ENCODE data around the gene CLDN15.

The CLDN15 gene

DNA sequence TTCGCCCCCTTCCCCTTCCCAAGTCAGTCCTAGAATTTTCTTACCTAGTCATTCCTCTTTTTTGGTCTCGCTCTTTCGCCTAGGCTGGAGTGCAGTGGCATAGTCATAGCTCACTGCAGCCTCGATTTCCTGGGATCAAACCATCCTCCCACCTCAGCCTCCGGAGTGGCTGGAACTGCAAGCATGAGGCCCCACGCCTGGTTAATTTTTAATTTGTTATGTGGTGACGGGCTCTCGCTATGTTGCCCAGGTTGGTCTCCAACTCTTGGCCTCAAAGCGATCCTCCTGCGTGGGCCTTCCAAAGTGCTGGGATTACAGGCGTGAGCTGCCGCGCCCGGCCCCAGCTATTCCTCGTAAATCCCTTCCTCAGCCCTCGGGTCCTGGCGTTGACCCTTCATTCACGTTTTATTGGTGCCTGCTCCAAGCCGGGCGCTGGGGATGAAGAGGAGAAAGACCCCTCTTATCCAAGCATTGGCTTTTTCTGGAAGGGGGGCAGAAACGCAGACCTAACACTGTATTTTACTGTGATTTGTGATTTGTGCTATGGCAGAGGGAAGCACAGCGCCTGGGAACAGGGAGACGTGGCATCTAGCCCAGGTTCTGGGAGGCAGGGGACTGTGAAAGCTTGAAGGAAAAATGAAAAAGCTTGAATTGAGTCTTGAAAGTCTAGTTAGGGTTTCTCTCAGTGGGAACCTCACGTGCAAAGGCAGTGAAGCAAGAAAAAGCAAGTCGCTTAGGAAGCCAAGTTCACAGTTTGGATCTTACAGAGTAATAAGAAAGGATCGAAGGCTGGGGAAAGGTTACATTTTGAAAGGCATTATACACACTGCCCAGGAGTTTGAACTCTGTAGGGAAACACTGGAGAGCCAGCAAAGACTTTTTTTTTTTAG, 19.1 kb downstream of the CLDN15 start:
- no peak for DNase-seq (ENCODE audit: low read depth)
- TF ChIP-seq, protein P1, sequence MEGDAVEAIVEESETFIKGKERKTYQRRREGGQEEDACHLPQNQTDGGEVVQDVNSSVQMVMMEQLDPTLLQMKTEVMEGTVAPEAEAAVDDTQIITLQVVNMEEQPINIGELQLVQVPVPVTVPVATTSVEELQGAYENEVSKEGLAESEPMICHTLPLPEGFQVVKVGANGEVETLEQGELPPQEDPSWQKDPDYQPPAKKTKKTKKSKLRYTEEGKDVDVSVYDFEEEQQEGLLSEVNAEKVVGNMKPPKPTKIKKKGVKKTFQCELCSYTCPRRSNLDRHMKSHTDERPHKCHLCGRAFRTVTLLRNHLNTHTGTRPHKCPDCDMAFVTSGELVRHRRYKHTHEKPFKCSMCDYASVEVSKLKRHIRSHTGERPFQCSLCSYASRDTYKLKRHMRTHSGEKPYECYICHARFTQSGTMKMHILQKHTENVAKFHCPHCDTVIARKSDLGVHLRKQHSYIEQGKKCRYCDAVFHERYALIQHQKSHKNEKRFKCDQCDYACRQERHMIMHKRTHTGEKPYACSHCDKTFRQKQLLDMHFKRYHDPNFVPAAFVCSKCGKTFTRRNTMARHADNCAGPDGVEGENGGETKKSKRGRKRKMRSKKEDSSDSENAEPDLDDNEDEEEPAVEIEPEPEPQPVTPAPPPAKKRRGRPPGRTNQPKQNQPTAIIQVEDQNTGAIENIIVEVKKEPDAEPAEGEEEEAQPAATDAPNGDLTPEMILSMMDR (IDR thresholded peaks at IDR 0.05; ENCODE audit: low read length, missing control alignments) = no peak
- H3K4me3 ChIP-seq (replicated peaks; ENCODE audit: low read depth, low read length) = peak overlapping the region; percentile 91

GRCh38 chr7:101217388-101218235, 20.0 kb downstream of the CLDN15 start, which contains the start of the genes PLOD3 and ZNHIT1:
PLOD3 (minus strand) TSS chr7:101217581; CDS start chr7:101217274, 307 bp downstream.
ZNHIT1 (plus strand) TSS chr7:101218165; CDS start chr7:101218196, 31 bp downstream.
- DNase-seq (ENCODE audit: low read depth) = peak; percentile 99
- H3K4me3 ChIP-seq (replicated peaks; ENCODE audit: low read depth, low read length) = peak within 1 kb of the TSS; percentile 91
- TF ChIP-seq, protein P1 (IDR thresholded peaks at IDR 0.05; ENCODE audit: low read length, missing control alignments) = no peak

DNA sequence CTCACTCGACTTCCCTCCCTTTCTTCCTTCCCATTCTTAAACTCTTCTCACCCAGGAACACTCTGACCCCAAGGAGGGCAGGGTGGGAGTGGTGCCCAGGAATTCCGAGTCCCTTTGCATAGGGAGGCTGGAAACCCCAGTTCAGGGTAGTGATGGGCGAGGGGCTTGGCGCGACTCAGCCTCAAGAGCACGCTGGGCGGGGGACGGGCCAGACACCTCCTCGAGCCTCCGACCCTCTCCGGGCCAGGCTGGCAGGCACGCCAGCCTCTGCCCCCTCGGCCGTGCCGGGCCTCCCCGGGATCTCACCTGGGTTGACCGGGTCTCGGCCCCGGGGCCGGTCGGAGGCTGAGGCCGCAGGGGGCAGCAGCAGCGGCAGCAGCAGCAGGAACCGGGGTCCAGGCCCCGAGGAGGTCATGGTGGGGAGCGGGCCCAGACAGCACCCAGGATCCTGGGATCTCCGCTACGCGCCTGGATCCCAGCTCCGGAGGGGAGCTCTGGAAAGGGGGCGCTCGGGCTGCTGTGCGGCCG, 20.7 kb downstream of the CLDN15 start:
- TF ChIP-seq, protein P1 (IDR thresholded peaks at IDR 0.05; ENCODE audit: low read length, missing control alignments) = no peak
- DNase-seq (ENCODE audit: low read depth) = peak; percentile 34
- H3K4me3 ChIP-seq (replicated peaks; ENCODE audit: low read depth, low read length) = peak overlapping the region; percentile 91

DNA sequence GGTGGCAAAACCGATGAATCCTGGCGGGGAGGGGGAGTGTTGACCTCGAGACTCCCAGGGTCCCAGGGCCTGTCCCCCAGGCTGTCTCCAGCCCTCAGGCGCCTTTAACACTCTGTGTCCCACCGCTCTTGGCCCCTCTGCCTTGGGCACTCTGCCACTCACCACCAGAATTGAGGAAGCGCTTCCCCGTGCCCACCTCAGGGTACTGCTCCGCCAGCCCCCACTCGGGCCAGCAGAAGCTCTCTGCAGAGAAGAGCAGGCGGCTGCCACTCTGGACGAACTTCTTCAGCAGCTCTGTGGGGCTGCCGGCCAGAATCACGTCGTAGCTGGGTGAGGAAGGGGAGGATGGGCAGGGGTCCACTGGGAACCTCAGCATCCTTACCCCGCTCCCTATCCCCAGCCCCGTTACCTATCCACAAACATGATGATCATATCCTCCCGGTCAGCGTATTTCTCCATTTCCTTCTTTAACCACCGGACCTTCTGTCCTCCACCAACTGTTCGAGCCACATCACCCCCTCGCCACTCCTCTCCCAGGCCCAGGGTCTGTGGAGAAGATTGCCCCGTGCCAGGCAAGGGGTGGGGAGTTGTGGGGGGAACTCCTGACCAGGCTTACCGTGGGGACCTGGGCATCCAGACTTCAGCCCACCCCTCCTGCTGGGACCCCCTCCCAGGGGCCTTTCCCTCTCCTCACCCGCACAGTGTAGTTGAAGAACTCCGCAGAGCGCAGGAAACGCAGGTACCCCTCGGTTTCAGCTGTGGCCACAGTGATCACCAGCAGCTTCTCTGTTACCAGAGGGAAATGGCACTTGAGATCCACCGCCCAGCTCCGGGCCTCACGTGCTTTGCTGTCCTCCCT, 21.4 kb downstream of the CLDN15 start:
- DNase-seq (ENCODE audit: low read depth) = no peak
- H3K4me3 ChIP-seq (replicated peaks; ENCODE audit: low read depth, low read length) = peak overlapping the region; percentile 91
- TF ChIP-seq, protein P1 (IDR thresholded peaks at IDR 0.05; ENCODE audit: low read length, missing control alignments) = no peak

- no peak for DNase-seq (ENCODE audit: low read depth)
- H3K4me3 ChIP-seq (replicated peaks; ENCODE audit: low read depth, low read length) = no peak overlapping the region
- TF ChIP-seq, protein P1 (IDR thresholded peaks at IDR 0.05; ENCODE audit: low read length, missing control alignments) = no peak
Observed at GRCh38 chr7:101212014-101212413, 25.6 kb downstream of the CLDN15 start.

- TF ChIP-seq, protein P1 (IDR thresholded peaks at IDR 0.05; ENCODE audit: low read length, missing control alignments) = no peak
- no peak for DNase-seq (ENCODE audit: low read depth)
- H3K4me3 ChIP-seq (replicated peaks; ENCODE audit: low read depth, low read length) = no peak overlapping the region
Observed at GRCh38 chr7:101211501-101211900, 26.1 kb downstream of the CLDN15 start.

Data from fibroblast of pulmonary artery (primary cell).